Measurements from ENCODE around the gene ITGB8.
"Not testable (repeated sequence)": the region's sequence is repeated elsewhere in the genome, so short reads cannot be mapped to it uniquely, and the experiment has no call there.

The ITGB8 gene

GRCh38 chr7:20374399-20374798 lies 43.7 kb downstream of the ITGB8 start:
- Mint-ChIP-seq H3K36me3 (no peaks in the 10 kb centered on the region), H3K4me1 (no peaks in the 10 kb centered on the region), H3K27ac (no peak overlapping the region), H3K9me3 (peaks cover 4% of the 10 kb centered on the region), H3K4me3 (no peak overlapping the region)
- no peak for DNase-seq (ENCODE audit: low spot score in 2 of 2)
- ATAC-seq, result no peak

- H3K4me1 Mint-ChIP-seq, result no peaks in the 10 kb centered on the region
- H3K27ac Mint-ChIP-seq, result no peak overlapping the region
- H3K36me3 Mint-ChIP-seq, result no peaks in the 10 kb centered on the region
- no peak overlapping the region for H3K4me3 Mint-ChIP-seq
- H3K9me3 Mint-ChIP-seq, result peaks cover 4% of the 10 kb centered on the region
- ATAC-seq (no peak), DNase-seq (ENCODE audit: low spot score in 2 of 2) (no peak)
Observed at GRCh38 chr7:20376796-20377195, 46.1 kb downstream of the ITGB8 start.

- Mint-ChIP-seq H3K27ac (no peak overlapping the region), H3K36me3 (no peaks in the 10 kb centered on the region), H3K4me1 (no peaks in the 10 kb centered on the region), H3K9me3 (no peaks in the 10 kb centered on the region), H3K4me3 (no peak overlapping the region)
- DNase-seq (ENCODE audit: low spot score in 2 of 2) (no peak), ATAC-seq (no peak)
Observed at GRCh38 chr7:20381406-20382034, 50.8 kb downstream of the ITGB8 start.

- H3K9me3 Mint-ChIP-seq, result no peaks in the 10 kb centered on the region
- DNase-seq (ENCODE audit: low spot score in 2 of 2), result no peak
Observed at GRCh38 chr7:20383351-20383750, 52.7 kb downstream of the ITGB8 start.

GRCh38 chr7:20385126-20385525 lies 54.4 kb downstream of the ITGB8 start:
- Mint-ChIP-seq H3K9me3 (no peaks in the 10 kb centered on the region), H3K4me1 (no peaks in the 10 kb centered on the region), H3K36me3 (no peaks in the 10 kb centered on the region), H3K27ac (no peak overlapping the region), H3K4me3 (no peak overlapping the region)
- ATAC-seq (no peak), DNase-seq (ENCODE audit: low spot score in 2 of 2) (no peak)

More at GRCh38 chr7:20383351-20383750, 52.7 kb downstream of the ITGB8 start:
- no peak for ATAC-seq
- Mint-ChIP-seq H3K36me3 (no peaks in the 10 kb centered on the region), H3K27ac (no peak overlapping the region), H3K4me1 (no peaks in the 10 kb centered on the region), H3K4me3 (no peak overlapping the region)

GRCh38 chr7:20388084-20388483 lies 57.4 kb downstream of the ITGB8 start:
- DNase-seq (ENCODE audit: low spot score in 2 of 2) (no peak), ATAC-seq (no peak)
- H3K9me3 Mint-ChIP-seq, result no peaks in the 10 kb centered on the region
- H3K36me3 Mint-ChIP-seq, result no peaks in the 10 kb centered on the region
- no peak overlapping the region for H3K27ac Mint-ChIP-seq
- H3K4me1 Mint-ChIP-seq, result no peaks in the 10 kb centered on the region
- H3K4me3 Mint-ChIP-seq, result no peak overlapping the region

- not testable (repeated sequence) for H3K36me3 Mint-ChIP-seq; H3K4me3 Mint-ChIP-seq; DNase-seq (ENCODE audit: low spot score in 2 of 2); H3K27ac Mint-ChIP-seq; H3K9me3 Mint-ChIP-seq; ATAC-seq; H3K4me1 Mint-ChIP-seq
Observed at GRCh38 chr7:20389192-20389591, 58.5 kb downstream of the ITGB8 start.

- Mint-ChIP-seq H3K9me3 (no peaks in the 10 kb centered on the region), H3K36me3 (no peaks in the 10 kb centered on the region), H3K27ac (no peak overlapping the region), H3K4me1 (no peaks in the 10 kb centered on the region), H3K4me3 (no peak overlapping the region)
- DNase-seq (ENCODE audit: low spot score in 2 of 2) (no peak), ATAC-seq (no peak)
Observed at GRCh38 chr7:20393021-20393610, 62.4 kb downstream of the ITGB8 start.

GRCh38 chr7:20393616-20394015 lies 62.9 kb downstream of the ITGB8 start:
- no peaks in the 10 kb centered on the region for H3K4me1 Mint-ChIP-seq
- H3K4me3 Mint-ChIP-seq, result no peak overlapping the region
- no peak overlapping the region for H3K27ac Mint-ChIP-seq
- H3K9me3 Mint-ChIP-seq, result no peaks in the 10 kb centered on the region
- no peak for ATAC-seq
- DNase-seq (ENCODE audit: low spot score in 2 of 2), result no peak
- H3K36me3 Mint-ChIP-seq, result no peaks in the 10 kb centered on the region

- ATAC-seq (no peak), DNase-seq (ENCODE audit: low spot score in 2 of 2) (no peak)
- H3K4me3 Mint-ChIP-seq, result no peak overlapping the region
- no peaks in the 10 kb centered on the region for H3K36me3 Mint-ChIP-seq
- H3K4me1 Mint-ChIP-seq, result no peaks in the 10 kb centered on the region
- H3K27ac Mint-ChIP-seq, result no peak overlapping the region
- H3K9me3 Mint-ChIP-seq, result no peaks in the 10 kb centered on the region
Observed at GRCh38 chr7:20394284-20394683, 63.6 kb downstream of the ITGB8 start.

GRCh38 chr7:20395104-20395503 lies 64.4 kb downstream of the ITGB8 start:
- H3K4me3 Mint-ChIP-seq, result no peak overlapping the region
- H3K27ac Mint-ChIP-seq, result no peak overlapping the region
- ATAC-seq (no peak), DNase-seq (ENCODE audit: low spot score in 2 of 2) (no peak)
- H3K9me3 Mint-ChIP-seq, result no peaks in the 10 kb centered on the region
- no peaks in the 10 kb centered on the region for H3K4me1 Mint-ChIP-seq
- H3K36me3 Mint-ChIP-seq, result no peaks in the 10 kb centered on the region

GRCh38 chr7:20395511-20395910 lies 64.8 kb downstream of the ITGB8 start:
- no peak overlapping the region for H3K27ac Mint-ChIP-seq
- H3K4me1 Mint-ChIP-seq, result no peaks in the 10 kb centered on the region
- no peaks in the 10 kb centered on the region for H3K9me3 Mint-ChIP-seq
- ATAC-seq (no peak), DNase-seq (ENCODE audit: low spot score in 2 of 2) (no peak)
- no peaks in the 10 kb centered on the region for H3K36me3 Mint-ChIP-seq
- H3K4me3 Mint-ChIP-seq, result no peak overlapping the region

GRCh38 chr7:20399521-20399920 lies 68.8 kb downstream of the ITGB8 start:
- Mint-ChIP-seq H3K27ac (no peak overlapping the region), H3K9me3 (no peaks in the 10 kb centered on the region), H3K36me3 (no peaks in the 10 kb centered on the region), H3K4me3 (no peak overlapping the region), H3K4me1 (no peaks in the 10 kb centered on the region)
- DNase-seq (ENCODE audit: low spot score in 2 of 2) (no peak), ATAC-seq (no peak)

- DNase-seq (ENCODE audit: low spot score in 2 of 2) (no peak), ATAC-seq (no peak)
- H3K9me3 Mint-ChIP-seq, result no peaks in the 10 kb centered on the region
- H3K36me3 Mint-ChIP-seq, result no peaks in the 10 kb centered on the region
- H3K4me1 Mint-ChIP-seq, result no peaks in the 10 kb centered on the region
- no peak overlapping the region for H3K27ac Mint-ChIP-seq
- no peak overlapping the region for H3K4me3 Mint-ChIP-seq
Observed at GRCh38 chr7:20401861-20402746, 71.4 kb downstream of the ITGB8 start.

GRCh38 chr7:20402747-20403230 lies 72.1 kb downstream of the ITGB8 start:
- H3K9me3 Mint-ChIP-seq, result no peaks in the 10 kb centered on the region
- DNase-seq (ENCODE audit: low spot score in 2 of 2) (no peak), ATAC-seq (no peak)
- no peak overlapping the region for H3K4me3 Mint-ChIP-seq
- no peaks in the 10 kb centered on the region for H3K36me3 Mint-ChIP-seq
- no peak overlapping the region for H3K27ac Mint-ChIP-seq
- no peaks in the 10 kb centered on the region for H3K4me1 Mint-ChIP-seq

- no peak for ATAC-seq
- Mint-ChIP-seq H3K4me1 (no peaks in the 10 kb centered on the region), H3K4me3 (no peak overlapping the region), H3K9me3 (no peaks in the 10 kb centered on the region), H3K27ac (no peak overlapping the region), H3K36me3 (no peaks in the 10 kb centered on the region)
- DNase-seq (ENCODE audit: low spot score in 2 of 2), result no peak
Observed at GRCh38 chr7:20403331-20403730, 72.6 kb downstream of the ITGB8 start.
